ENCODE results near the gene ELP6. TPM values are rescaled to one million over a fixed set of nuclear protein-coding genes. Genes with fewer than 3 reads are reported as not detected.

ELP6 gene
- total and polyA plus RNA-seq, 9 of the 15 experiments (the other 6 are each of a cell fraction or from before 2014, with no cell fraction given): 76.9 to 198 (median 83.3) TPM

GRCh38 chr3:47491777-47492176, 21.7 kb downstream of the ELP6 start:
- Histone ChIP-seq H4K20me1 (replicated peaks; ENCODE audit: control insufficient read depth, insufficient read depth, low read length) (no peaks in the 10 kb centered on the region), H3K4me1 (replicated peaks in 1 of 2; ENCODE audit: control insufficient read depth in 2 of 2, insufficient read depth in 2 of 2, low read length in 2 of 2) (peaks cover 2 to 4% of the 10 kb centered on the region in 2 experiments; a peak in 4 of 5 replicates), H3K4me3 (no peak overlapping the region), H3K27ac (ENCODE audit: extremely low read depth, low read depth, low read length) (no peak overlapping the region), H3K4me2 (ENCODE audit: insufficient read depth, low read length) (no peak overlapping the region), H3K79me2 (ENCODE audit: control insufficient read depth, insufficient read depth, low read length) (no peaks in the 10 kb centered on the region), H3K36me3 (ENCODE audit: control insufficient read depth, insufficient read depth, low read length) (peaks cover 62% of the 10 kb centered on the region), H3K9ac (ENCODE audit: insufficient read depth in 1 of 2, low read depth in 2 of 2, low read length in 2 of 2) (no peak overlapping the region), H3K27me3 (ENCODE audit: control insufficient read depth in 2 of 2, insufficient read depth in 2 of 2, low read length in 2 of 2) (no peaks in the 10 kb centered on the region), H2AFZ (ENCODE audit: low read depth, low read length) (no peak overlapping the region), H3K9me3 (replicated peaks; ENCODE audit: control insufficient read depth, insufficient read depth, low read depth, low read length) (no peaks in the 10 kb centered on the region), H3K9me1 (ENCODE audit: control insufficient read depth, insufficient read depth, low read length) (no peaks in the 10 kb centered on the region)
- ChIA-PET POLR2A (interaction anchor here (1.3 to 1.4 kb wide), 2 partner anchors 9 to 17 kb away, joined by 6 read pairs; no protein-coding TSS in a partner anchor), CTCF (ENCODE audit: low intra/inter-chr PET ratio) (no interaction called here)
- in situ Hi-C loops (cut with MboI) (no loop called here), intact Hi-C loops (cut with micrococcal nuclease) (no loop called here)
- TF ChIP-seq HDAC1 (IDR thresholded peaks at IDR 0.05): no peak
- TF ChIP-seq PML (IDR thresholded peaks at IDR 0.05; ENCODE audit: low read length): no peak
- TF ChIP-seq NR4A1 (CRISPR knock-in tag; IDR thresholded peaks at IDR 0.05): no peak
- TF ChIP-seq NR4A1 (tag; IDR thresholded peaks at IDR 0.05): no peak
- TF ChIP-seq ATF2 (CRISPR knock-in tag; IDR thresholded peaks at IDR 0.05): no peak
- TF ChIP-seq ZBTB34 (CRISPR knock-in tag; IDR thresholded peaks at IDR 0.05): no peak
- TF ChIP-seq ZBTB11 (CRISPR knock-in tag; IDR thresholded peaks at IDR 0.05): no peak
- no peak for TF ChIP-seq ZBTB26 (CRISPR knock-in tag; IDR thresholded peaks at IDR 0.05)
- 85% methylated on average over 12 of the region's 12 CpGs for WGBS (ENCODE audit: insufficient coverage, low coverage, missing lambda C conversion rate)
- DNase-seq (ENCODE audit: extremely low read depth in 1 of 4, low spot score in 3 of 4): no peak
- ATAC-seq: no peak
- BruUV-seq (replicated peaks): no TSS peak
- no peak for FAIRE-seq
